SK-N-SH (cell line): ENCODE results near the gene CSF2RB. TPM values are rescaled to one million over a fixed set of nuclear protein-coding genes. Genes with fewer than 3 reads are reported as not detected.

Experiments used
- CTCF ChIA-PET: fragments of 300-600, 350-600 bp; formaldehyde crosslinking; extraction: SDS; loops from one replicate; lab custom pipeline; 2021; lab: Yijun Ruan, JAX
- POLR2A ChIA-PET: fragments of 350-600 bp; sonication (Branson Sonifier 250); formaldehyde crosslinking; extraction: SDS; loops from one replicate; lab custom pipeline; 2020; ENCODE audit warnings: antibody characterized with exemption, inconsistent platforms; lab: Yijun Ruan, JAX
- DNase-seq: peaks from one replicate; pipeline ENCODE4 v3.0.0; 2012
- H2AFZ ChIP-seq: fragments of 200-600 bp; sonication (generic); 2 replicates; pipeline ENCODE4 v1.8.1; 2016; ENCODE audit warnings: antibody characterized with exemption, mild to moderate bottlenecking, low read depth
- H3F3A ChIP-seq: fragments of 200-600 bp; sonication (generic); replicated peaks from 2 replicates; pipeline ENCODE3; 2016; ENCODE audit warnings: antibody characterized with exemption, mild to moderate bottlenecking; ENCODE audit not compliant: insufficient read depth
- H3K27ac ChIP-seq, 2 experiments: fragments of 200-500 bp in 1 of 2; fragments of 200-600 bp in 1 of 2; sonication (Bioruptor generic) in 1 of 2; sonication (generic), shearing (Covaris generic) in 1 of 2; 2 replicates each; pipeline versions ENCODE4 v1.5.1 to v1.6.1; 2014 to 2016; ENCODE audit warnings: low read depth in 2 of 2, inconsistent platforms in 1 of 2, low read length in 1 of 2, mild to moderate bottlenecking in 1 of 2, mixed read lengths in 1 of 2
- H3K27me3 ChIP-seq: fragments of 200-600 bp; sonication (generic), shearing (Covaris generic); 2 replicates; pipeline ENCODE4 v1.6.1; 2016; ENCODE audit warnings: mixed run types; ENCODE audit not compliant: insufficient read depth
- H3K36me3 ChIP-seq, 2 experiments: fragments of 200-500 bp in 1 of 2; fragments of 200-600 bp in 1 of 2; sonication (Bioruptor generic) in 1 of 2; sonication (generic) in 1 of 2; replicated peaks in 1 of 2; 2 replicates each; pipeline versions ENCODE3 to v1.5.1; 2014 to 2016; ENCODE audit warnings: low read length in 1 of 2, mild to moderate bottlenecking in 1 of 2; ENCODE audit not compliant: insufficient read depth in 2 of 2, control insufficient read depth in 1 of 2
- H3K4me1 ChIP-seq, 2 experiments: fragments of 200-500 bp in 1 of 2; fragments of 200-600 bp in 1 of 2; sonication (Bioruptor generic) in 1 of 2; sonication (generic), shearing (Covaris generic) in 1 of 2; 2 replicates each; pipeline versions ENCODE4 v1.5.1 to v1.6.1; 2014 to 2016; ENCODE audit warnings: low read depth in 1 of 2, low read length in 1 of 2, mixed run types in 1 of 2; ENCODE audit not compliant: insufficient read depth in 2 of 2, control insufficient read depth in 1 of 2
- H3K4me2 ChIP-seq: fragments of 200-600 bp; sonication (generic), shearing (Covaris generic); 2 replicates; pipeline ENCODE4 v1.6.1; 2017; ENCODE audit warnings: mixed run types
- H3K4me3 ChIP-seq, 2 experiments: fragments of 200-500 bp in 1 of 2; fragments of 200-600 bp in 1 of 2; sonication (Bioruptor generic) in 1 of 2; sonication (generic), shearing (Covaris generic) in 1 of 2; 2 replicates each; pipeline versions ENCODE4 v1.5.1 to v1.8.1; 2014 to 2016; ENCODE audit warnings: low read depth in 2 of 2, inconsistent platforms in 1 of 2, low read length in 1 of 2, mild to moderate bottlenecking in 1 of 2, mixed read lengths in 1 of 2, moderate library complexity in 1 of 2
- H3K79me2 ChIP-seq: fragments of 200-600 bp; sonication (generic); 2 replicates; pipeline ENCODE4 v1.8.1; 2017; ENCODE audit warnings: mild to moderate bottlenecking; ENCODE audit not compliant: insufficient read depth
- H3K9ac ChIP-seq: fragments of 200-600 bp; sonication (generic); 2 replicates; pipeline ENCODE4 v1.6.1; 2017; ENCODE audit warnings: mixed run types
- H3K9me2 ChIP-seq: fragments of 200-600 bp; sonication (generic); 2 replicates; pipeline ENCODE4 v1.6.1; 2017; ENCODE audit warnings: mixed run types
- H3K9me3 ChIP-seq: fragments of 200-600 bp; sonication (generic); 2 replicates; pipeline ENCODE4 v1.6.1; 2017; ENCODE audit warnings: mixed run types, mild to moderate bottlenecking, moderate library complexity
- H4K20me1 ChIP-seq: fragments of 200-600 bp; sonication (generic); 2 replicates; pipeline ENCODE4 v1.6.1; 2017; ENCODE audit warnings: mild to moderate bottlenecking, mixed run types; ENCODE audit not compliant: insufficient read depth
- CTCF ChIP-seq: fragments of 200-600 bp; sonication (generic); IDR thresholded peaks from 2 replicates; pipeline ENCODE4 v1.6.1; 2017; ENCODE audit warnings: antibody characterized with exemption, mild to moderate bottlenecking, moderate library complexity
- GABPA ChIP-seq: IDR thresholded peaks from 2 replicates; pipeline ENCODE4 v1.4.0; 2012; ENCODE audit warnings: low read depth, mild to moderate bottlenecking
- GATA2 ChIP-seq: sonication (generic); formaldehyde crosslinking; IDR thresholded peaks from 2 replicates; pipeline ENCODE4 v1.5.0; 2020; ENCODE audit warnings: mild to moderate bottlenecking, missing genetic modification reagents
- MEF2A ChIP-seq: IDR thresholded peaks from 2 replicates; pipeline ENCODE4 v1.4.0; 2012; ENCODE audit warnings: low read depth, borderline replicate concordance
- RAD21 ChIP-seq: IDR thresholded peaks from 2 replicates; pipeline ENCODE4 v1.6.1; 2012; ENCODE audit warnings: mild to moderate bottlenecking, low read length
- RCOR1 ChIP-seq: fragments of 150-350 bp; IDR thresholded peaks from 2 replicates; pipeline ENCODE4 v1.6.1; 2017; ENCODE audit warnings: antibody characterized with exemption, low read length
- RXRA ChIP-seq: IDR thresholded peaks from 2 replicates; pipeline ENCODE4 v1.4.0; 2012; ENCODE audit warnings: low read depth, mild to moderate bottlenecking, borderline replicate concordance
- TEAD4 ChIP-seq: IDR thresholded peaks from 2 replicates; pipeline ENCODE4 v1.4.0; 2012; ENCODE audit warnings: mild to moderate bottlenecking, borderline replicate concordance; ENCODE audit not compliant: insufficient read depth
- USF2 ChIP-seq: fragments of 150-350 bp; IDR thresholded peaks from 2 replicates; pipeline ENCODE4 v1.6.1; 2017; ENCODE audit warnings: antibody characterized with exemption, low read length, low read depth, borderline replicate concordance
- WGBS: methylation state at CpG from one replicate; pipeline ENCODE4 v1.1.6; 2017; ENCODE audit warnings: low lambda C conversion rate; 5-methylcytosine and 5-hydroxymethylcytosine counted together
- polyA plus RNA-seq, 3 experiments: library from polyadenylated mRNA; depleted of rRNA; stranded (reverse); fragments of >200 nt; gene quantifications; 2 replicates each; pipeline ENCODE4 v1.2.3, GENCODE V29; 2012
- TF ChIP-seq, protein P1 (sequence below): IDR thresholded peaks from 2 replicates; pipeline ENCODE4 v1.4.0; 2012; ENCODE audit warnings: low read depth, borderline replicate concordance
- TF ChIP-seq, protein P2 (sequence below): IDR thresholded peaks from 2 replicates; pipeline ENCODE4 v1.4.0; 2012; ENCODE audit warnings: low read depth, borderline replicate concordance

The CSF2RB gene
- polyA plus RNA-seq, 1 of the 3 experiments (the other 2 are of a cell fraction), result not detected

DNA sequence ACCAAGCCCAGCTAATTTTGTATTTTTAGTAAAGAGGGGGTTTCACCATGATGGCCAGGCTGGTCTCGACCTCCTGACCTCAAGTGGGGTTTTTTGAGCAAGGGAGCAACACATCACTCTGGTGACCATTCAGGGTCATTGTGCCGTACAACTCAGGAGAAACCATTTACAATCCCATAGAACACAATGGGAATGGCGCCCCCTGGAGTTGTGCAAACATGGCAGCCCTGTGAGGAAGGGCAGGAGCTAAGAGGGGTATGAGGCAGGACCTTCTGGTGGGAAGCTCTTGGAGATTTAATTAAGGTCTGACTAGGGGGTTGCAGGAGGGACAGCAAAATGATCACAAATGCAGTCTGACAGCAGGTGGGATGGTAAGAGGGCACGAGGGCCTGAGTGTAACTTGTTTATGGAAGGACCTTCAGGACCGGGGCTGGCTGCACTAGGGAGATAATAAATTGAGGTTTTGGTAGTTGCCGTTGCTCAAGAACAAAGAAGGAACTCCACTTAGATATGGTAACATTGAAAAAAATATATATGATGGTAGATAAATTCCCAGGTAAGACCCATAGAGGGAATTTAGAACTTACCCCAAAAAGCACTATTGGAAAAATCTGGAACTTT lies 9.1 kb upstream of the CSF2RB start:
- 0 out of 2 replicates have a peak, but pooled peaks cover 5% of the 10 kb centered on the region for H3K27me3 ChIP-seq
- TF ChIP-seq CTCF (peak; percentile 23; the same call in 1 of the 2 replicates), MEF2A (no peak)

DNA sequence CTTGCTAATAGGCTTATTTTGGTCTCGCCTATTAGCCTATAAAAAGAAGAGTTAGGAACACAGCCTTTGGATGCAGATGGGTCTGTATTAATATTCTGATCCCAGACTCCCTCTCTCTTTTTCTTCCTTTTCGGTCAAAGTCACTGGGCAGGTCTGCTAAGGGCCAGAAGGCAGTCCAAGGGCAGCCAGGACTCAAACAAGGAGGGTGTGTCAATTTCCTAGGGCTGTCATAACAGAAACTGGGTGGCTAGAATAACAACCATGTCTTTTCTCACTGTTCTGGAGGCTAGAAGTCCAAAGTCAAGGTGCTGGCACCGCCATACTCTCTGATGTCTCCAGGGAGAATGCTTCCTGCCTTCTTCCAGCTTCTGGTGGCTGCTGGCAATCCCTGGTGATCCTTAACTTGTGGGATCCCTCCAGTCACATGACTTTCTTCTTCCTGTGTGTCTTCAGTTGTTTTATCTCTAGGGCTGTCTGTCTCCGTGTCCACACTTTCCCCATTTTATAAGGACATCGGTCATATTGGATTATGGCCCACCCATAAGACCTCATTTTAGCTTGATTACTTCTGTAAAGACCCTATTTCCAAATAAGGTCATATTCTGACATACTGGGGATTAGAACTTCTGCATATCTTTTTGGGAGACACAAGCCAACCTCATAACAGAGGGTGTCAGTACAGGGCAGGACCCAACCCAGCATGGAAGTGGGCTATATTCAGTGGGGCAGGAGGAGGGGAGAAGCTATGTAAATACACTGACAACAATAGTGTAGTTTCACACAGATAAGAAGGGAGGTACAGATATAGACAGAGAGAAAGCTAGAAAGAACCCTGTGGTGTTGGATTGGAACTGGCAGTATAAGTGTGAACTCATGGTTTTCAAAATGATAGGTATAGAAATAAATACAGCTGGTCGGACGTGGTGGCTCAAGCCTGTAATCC lies 5.9 kb upstream of the CSF2RB start:
- H3K9me2 ChIP-seq, result no peaks in the 10 kb centered on the region
- DNase-seq, result no peak
- H3K4me1 ChIP-seq, result no peaks in the 10 kb centered on the region
- H2AFZ ChIP-seq, result no peak overlapping the region
- ChIA-PET POLR2A (no interaction called here), CTCF (interaction anchor here (0.9 to 1.1 kb wide), 3 partner anchors 34 to 56 kb away, joined by 3 to 4 read pairs (median 3); no protein-coding TSS in a partner anchor)
- 26% methylated on average over 7 of the region's 7 CpGs for WGBS
- H3K4me2 ChIP-seq, result no peak overlapping the region
- H3K36me3 ChIP-seq, result no peaks in the 10 kb centered on the region
- no peaks in the 10 kb centered on the region for H4K20me1 ChIP-seq
- no peak overlapping the region for H3K9ac ChIP-seq
- H3K27me3 ChIP-seq, result no peaks in the 10 kb centered on the region
- no peak for TF ChIP-seq TEAD4
- TF ChIP-seq, protein P1, sequence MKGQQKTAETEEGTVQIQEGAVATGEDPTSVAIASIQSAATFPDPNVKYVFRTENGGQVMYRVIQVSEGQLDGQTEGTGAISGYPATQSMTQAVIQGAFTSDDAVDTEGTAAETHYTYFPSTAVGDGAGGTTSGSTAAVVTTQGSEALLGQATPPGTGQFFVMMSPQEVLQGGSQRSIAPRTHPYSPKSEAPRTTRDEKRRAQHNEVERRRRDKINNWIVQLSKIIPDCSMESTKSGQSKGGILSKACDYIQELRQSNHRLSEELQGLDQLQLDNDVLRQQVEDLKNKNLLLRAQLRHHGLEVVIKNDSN, result no peak
- TF ChIP-seq RAD21, result no peak
- TF ChIP-seq GABPA, result no peak
- TF ChIP-seq USF2, result no peak
- no peak for TF ChIP-seq RXRA
- no peak for TF ChIP-seq RCOR1
- TF ChIP-seq, protein P2, sequence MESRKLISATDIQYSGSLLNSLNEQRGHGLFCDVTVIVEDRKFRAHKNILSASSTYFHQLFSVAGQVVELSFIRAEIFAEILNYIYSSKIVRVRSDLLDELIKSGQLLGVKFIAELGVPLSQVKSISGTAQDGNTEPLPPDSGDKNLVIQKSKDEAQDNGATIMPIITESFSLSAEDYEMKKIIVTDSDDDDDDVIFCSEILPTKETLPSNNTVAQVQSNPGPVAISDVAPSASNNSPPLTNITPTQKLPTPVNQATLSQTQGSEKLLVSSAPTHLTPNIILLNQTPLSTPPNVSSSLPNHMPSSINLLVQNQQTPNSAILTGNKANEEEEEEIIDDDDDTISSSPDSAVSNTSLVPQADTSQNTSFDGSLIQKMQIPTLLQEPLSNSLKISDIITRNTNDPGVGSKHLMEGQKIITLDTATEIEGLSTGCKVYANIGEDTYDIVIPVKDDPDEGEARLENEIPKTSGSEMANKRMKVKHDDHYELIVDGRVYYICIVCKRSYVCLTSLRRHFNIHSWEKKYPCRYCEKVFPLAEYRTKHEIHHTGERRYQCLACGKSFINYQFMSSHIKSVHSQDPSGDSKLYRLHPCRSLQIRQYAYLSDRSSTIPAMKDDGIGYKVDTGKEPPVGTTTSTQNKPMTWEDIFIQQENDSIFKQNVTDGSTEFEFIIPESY, result no peak
- TF ChIP-seq GATA2 (CRISPR knock-in tag), result no peak
- H3K4me3 ChIP-seq, result no peak overlapping the region
- H3F3A ChIP-seq, result no peaks in the 10 kb centered on the region
- no peak overlapping the region for H3K27ac ChIP-seq
- no peaks in the 10 kb centered on the region for H3K9me3 ChIP-seq
- H3K79me2 ChIP-seq, result no peaks in the 10 kb centered on the region

More for the DNA sequence above, 9.1 kb upstream of the CSF2RB start:
- no peak for DNase-seq
- no peaks in the 10 kb centered on the region for H3K79me2 ChIP-seq
- no peaks in the 10 kb centered on the region for H4K20me1 ChIP-seq
- no peak overlapping the region for H3K4me3 ChIP-seq
- H2AFZ ChIP-seq, result no peak overlapping the region
- H3K36me3 ChIP-seq, result no peaks in the 10 kb centered on the region
- ChIA-PET CTCF (interaction anchor here (0.5 to 1.4 kb wide), 6 partner anchors 31 to 334 kb away, joined by 3 to 4 read pairs (median 3); no protein-coding TSS in a partner anchor), POLR2A (no interaction called here)
- H3K27ac ChIP-seq, result no peak overlapping the region
- no peaks in the 10 kb centered on the region for H3K9me3 ChIP-seq
- 18% methylated on average over 6 of the region's 6 CpGs for WGBS
- H3K9ac ChIP-seq, result no peak overlapping the region
- H3K4me2 ChIP-seq, result no peak overlapping the region
- H3K4me1 ChIP-seq, result no peaks in the 10 kb centered on the region
- no peaks in the 10 kb centered on the region for H3F3A ChIP-seq
- no peaks in the 10 kb centered on the region for H3K9me2 ChIP-seq
